Right ventricle myocardium superior (tissue), 1 donor: ENCODE data around the gene AMBN. TPM values are rescaled to one million over a fixed set of nuclear protein-coding genes. Genes with fewer than 3 reads are reported as not detected.

Experiments
- ATAC-seq: fragments of 200-7000 bp; cut with Tn5 transposase; one replicate; pipeline ENCODE4 v1.9.1; 2020; ENCODE audit warnings: mild to moderate bottlenecking; ENCODE audit not compliant: poor library complexity
- DNase-seq: peaks from one replicate; pipeline ENCODE4 v3.0.0-alpha.2; 2020
- intact Hi-C: fragments of 100-400 bp; cut with DNase I; formaldehyde crosslinking; loops from one replicate; pipeline ENCODE4 v1.11.2; 2022
- long read RNA-seq: library from polyadenylated mRNA; unstranded; transcript quantifications from one replicate; pipeline ENCODE4 v2.0.0, GENCODE V29; 2021
- total RNA-seq: library from RNA; stranded (reverse); fragmentation: NEBNext Ultra II Directional; extraction: Animal tissue kit (Norgen Biotek cat#: 25700); gene quantifications from one replicate; pipeline ENCODE4 v1.2.1, GENCODE V29; 2021
- donor health status: DM: no; HTN: yes; CAD: no; lungs with severe emphysema.

The AMBN gene
- not detected for total RNA-seq
- long read RNA-seq, result 0 reads

GRCh38 chr4:70591955-70592582, at the start of gene AMBN:
Gene AMBN, plus strand, starts transcription at chr4:70592256. Its CDS starts 103 bp downstream, at chr4:70592359.
- intact Hi-C loops, result no loop called here
- DNase-seq (no peak), ATAC-seq (no peak)

GRCh38 chr4:70544279-70544868, 47.7 kb upstream of the AMBN start:
- no peak for ATAC-seq
- intact Hi-C loops, result no loop called here
- no peak for DNase-seq

GRCh38 chr4:70556856-70557255, 35.2 kb upstream of the AMBN start:
- intact Hi-C loops, result no loop called here
- ATAC-seq (no peak), DNase-seq (no peak)

GRCh38 chr4:70559211-70559830, 32.7 kb upstream of the AMBN start:
- intact Hi-C loops, result no loop called here
- DNase-seq (no peak), ATAC-seq (peak; percentile 55)

GRCh38 chr4:70559924-70560323, 32.1 kb upstream of the AMBN start:
- no peak for ATAC-seq
- no peak for DNase-seq

GRCh38 chr4:70564033-70564432, 28.0 kb upstream of the AMBN start:
- no peak for DNase-seq
- ATAC-seq, result no peak
- intact Hi-C loops, result no loop called here

More at GRCh38 chr4:70559924-70560323, 32.1 kb upstream of the AMBN start:
- intact Hi-C loops, result no loop called here

GRCh38 chr4:70570796-70571195, 21.3 kb upstream of the AMBN start:
- intact Hi-C loops, result no loop called here
- no peak for ATAC-seq
- no peak for DNase-seq

- DNase-seq (no peak), ATAC-seq (no peak)
- intact Hi-C loops, result no loop called here
Observed at GRCh38 chr4:70571772-70572171, 20.3 kb upstream of the AMBN start.

GRCh38 chr4:70575964-70576363, 16.1 kb upstream of the AMBN start:
- intact Hi-C loops, result no loop called here
- DNase-seq, result no peak

GRCh38 chr4:70577220-70577927, 14.7 kb upstream of the AMBN start:
- DNase-seq (no peak), ATAC-seq (no peak)
- intact Hi-C loops, result no loop called here

More at GRCh38 chr4:70575964-70576363, 16.1 kb upstream of the AMBN start:
- no peak for ATAC-seq

- DNase-seq, result no peak
- no peak for ATAC-seq
Observed at GRCh38 chr4:70581980-70582379, 10.1 kb upstream of the AMBN start.

GRCh38 chr4:70583952-70584834, 7.9 kb upstream of the AMBN start:
- intact Hi-C loops, result no loop called here
- no peak for DNase-seq
- no peak for ATAC-seq

More at GRCh38 chr4:70581980-70582379, 10.1 kb upstream of the AMBN start:
- intact Hi-C loops, result no loop called here

- no peak for ATAC-seq
- intact Hi-C loops, result no loop called here
- no peak for DNase-seq
Observed at GRCh38 chr4:70586841-70587240, 5.2 kb upstream of the AMBN start.

- DNase-seq, result no peak
- no peak for ATAC-seq
- intact Hi-C loops, result no loop called here
Observed at GRCh38 chr4:70589785-70590184, 2.3 kb upstream of the AMBN start.

GRCh38 chr4:70594196-70594595, 2.1 kb downstream of the AMBN start:
- DNase-seq, result no peak
- intact Hi-C loops, result no loop called here
- no peak for ATAC-seq

- DNase-seq (no peak), ATAC-seq (no peak)
- intact Hi-C loops, result no loop called here
Observed at GRCh38 chr4:70600305-70600704, 8.2 kb downstream of the AMBN start.

GRCh38 chr4:70600977-70601376, 8.9 kb downstream of the AMBN start:
- no peak for ATAC-seq
- no peak for DNase-seq
- intact Hi-C loops, result no loop called here

GRCh38 chr4:70601422-70602039, 9.5 kb downstream of the AMBN start:
- ATAC-seq (peak; percentile 62), DNase-seq (no peak)
- intact Hi-C loops, result no loop called here
